DND-41 (cell line): ENCODE results near the gene IFIT1.

Experiments used
- EZH2 ChIP-seq: IDR thresholded peaks from 3 replicates; pipeline ENCODE4 v1.6.1; 2012; ENCODE audit warnings: borderline replicate concordance, low read depth, mild to moderate bottlenecking, moderate library complexity, low read length, inconsistent platforms; ENCODE audit not compliant: severe bottlenecking
- TF ChIP-seq, protein P1 (sequence below): IDR thresholded peaks from 2 replicates; pipeline ENCODE4 v1.5.1; 2012; ENCODE audit warnings: borderline replicate concordance, low read length, moderate library complexity, mild to moderate bottlenecking; ENCODE audit not compliant: poor library complexity, severe bottlenecking; ENCODE audit errors: extremely low read depth

DNA sequence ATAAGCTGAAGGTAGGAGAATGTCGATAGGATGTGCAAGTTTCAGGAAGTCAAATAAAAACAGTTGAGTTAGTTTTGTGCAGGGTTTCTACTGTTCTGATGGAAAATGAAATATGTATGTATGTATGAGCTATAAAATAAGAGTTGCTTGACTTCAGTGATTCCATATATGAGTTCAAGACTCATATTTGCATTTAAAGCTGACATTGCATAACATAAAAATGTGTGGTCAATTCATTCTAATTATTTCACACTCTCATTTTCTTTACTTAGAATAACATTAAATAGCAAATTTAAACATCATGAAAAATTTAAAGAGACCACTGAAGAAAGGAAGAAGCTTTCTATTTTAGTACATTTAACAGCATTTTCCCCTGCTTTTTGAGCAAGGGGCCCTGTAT is 59.8 kb downstream of the IFIT1 start:
- TF ChIP-seq, protein P1, sequence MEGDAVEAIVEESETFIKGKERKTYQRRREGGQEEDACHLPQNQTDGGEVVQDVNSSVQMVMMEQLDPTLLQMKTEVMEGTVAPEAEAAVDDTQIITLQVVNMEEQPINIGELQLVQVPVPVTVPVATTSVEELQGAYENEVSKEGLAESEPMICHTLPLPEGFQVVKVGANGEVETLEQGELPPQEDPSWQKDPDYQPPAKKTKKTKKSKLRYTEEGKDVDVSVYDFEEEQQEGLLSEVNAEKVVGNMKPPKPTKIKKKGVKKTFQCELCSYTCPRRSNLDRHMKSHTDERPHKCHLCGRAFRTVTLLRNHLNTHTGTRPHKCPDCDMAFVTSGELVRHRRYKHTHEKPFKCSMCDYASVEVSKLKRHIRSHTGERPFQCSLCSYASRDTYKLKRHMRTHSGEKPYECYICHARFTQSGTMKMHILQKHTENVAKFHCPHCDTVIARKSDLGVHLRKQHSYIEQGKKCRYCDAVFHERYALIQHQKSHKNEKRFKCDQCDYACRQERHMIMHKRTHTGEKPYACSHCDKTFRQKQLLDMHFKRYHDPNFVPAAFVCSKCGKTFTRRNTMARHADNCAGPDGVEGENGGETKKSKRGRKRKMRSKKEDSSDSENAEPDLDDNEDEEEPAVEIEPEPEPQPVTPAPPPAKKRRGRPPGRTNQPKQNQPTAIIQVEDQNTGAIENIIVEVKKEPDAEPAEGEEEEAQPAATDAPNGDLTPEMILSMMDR, result no peak
- no peak for TF ChIP-seq EZH2
